HG02623 (cell line): Measurements from ENCODE around the gene ERBB2.

Experiments used
- ATAC-seq: cut with Tn5 transposase; IDR thresholded peaks from one replicate; pipeline ENCODE4 v1.9.1; 2021; ENCODE audit warnings: moderate library complexity; ENCODE audit not compliant: unreplicated experiment

The ERBB2 gene

DNA sequence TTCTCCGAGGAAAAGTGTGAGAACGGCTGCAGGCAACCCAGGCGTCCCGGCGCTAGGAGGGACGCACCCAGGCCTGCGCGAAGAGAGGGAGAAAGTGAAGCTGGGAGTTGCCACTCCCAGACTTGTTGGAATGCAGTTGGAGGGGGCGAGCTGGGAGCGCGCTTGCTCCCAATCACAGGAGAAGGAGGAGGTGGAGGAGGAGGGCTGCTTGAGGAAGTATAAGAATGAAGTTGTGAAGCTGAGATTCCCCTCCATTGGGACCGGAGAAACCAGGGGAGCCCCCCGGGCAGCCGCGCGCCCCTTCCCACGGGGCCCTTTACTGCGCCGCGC lies at the start of gene ERBB2:
TSS of gene ERBB2 (plus strand) at position 247 of the 330 bp plus-strand sequence. CDS start 175 bp downstream, outside the sequence.
- ATAC-seq: no peak

- ATAC-seq: no peak
Observed at GRCh38 chr17:39650121-39650579, 49.7 kb upstream of the ERBB2 start.

- ATAC-seq: no peak
Observed at GRCh38 chr17:39651923-39652586, 47.8 kb upstream of the ERBB2 start.

- ATAC-seq: no peak
Observed at GRCh38 chr17:39652587-39653315, 47.1 kb upstream of the ERBB2 start.

GRCh38 chr17:39653316-39653661 lies 46.6 kb upstream of the ERBB2 start:
- no peak for ATAC-seq

- no peak for ATAC-seq
Observed at GRCh38 chr17:39653662-39654331, 46.1 kb upstream of the ERBB2 start.

DNA sequence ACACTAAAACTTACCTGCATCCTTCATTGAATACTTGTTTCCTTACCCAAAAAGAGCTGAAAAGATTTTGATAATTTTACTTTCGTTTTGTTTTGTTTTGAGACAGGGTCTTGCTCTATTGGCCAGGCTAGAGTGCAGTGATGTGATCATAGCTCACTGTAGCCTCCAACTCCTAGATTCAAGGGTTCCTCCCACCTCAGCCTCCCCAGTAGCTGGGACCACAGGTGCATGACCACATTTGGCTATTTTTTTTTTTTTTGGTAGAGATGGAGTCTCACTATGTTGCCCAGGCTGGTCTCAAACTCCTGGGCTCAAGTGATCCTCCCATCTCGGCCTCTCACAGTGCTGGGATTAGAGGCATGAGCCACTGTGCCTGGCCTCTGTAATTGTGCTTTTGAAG lies 44.8 kb upstream of the ERBB2 start:
- no peak for ATAC-seq

DNA sequence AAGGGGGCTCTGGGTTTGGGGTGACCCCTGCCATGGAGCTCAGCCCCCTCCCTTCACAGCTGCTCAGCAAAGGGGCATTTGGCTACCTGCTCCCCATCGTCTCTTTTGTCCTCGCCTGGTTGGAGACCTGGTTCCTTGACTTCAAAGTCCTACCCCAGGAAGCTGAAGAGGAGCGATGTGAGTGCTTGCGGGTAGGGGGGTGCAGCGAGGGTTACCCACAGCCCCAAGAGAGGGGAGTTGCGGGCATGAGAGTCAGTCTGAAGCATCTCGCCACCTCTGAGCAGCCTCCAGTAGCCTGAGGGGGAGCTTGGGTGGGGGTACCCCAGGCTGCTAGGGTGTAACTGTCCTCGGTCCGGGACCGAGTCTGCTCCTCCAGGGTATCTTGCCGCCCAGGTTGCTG lies 41.5 kb upstream of the ERBB2 start:
- ATAC-seq: no peak

GRCh38 chr17:39658760-39659159 lies 41.1 kb upstream of the ERBB2 start:
- ATAC-seq: no peak

DNA sequence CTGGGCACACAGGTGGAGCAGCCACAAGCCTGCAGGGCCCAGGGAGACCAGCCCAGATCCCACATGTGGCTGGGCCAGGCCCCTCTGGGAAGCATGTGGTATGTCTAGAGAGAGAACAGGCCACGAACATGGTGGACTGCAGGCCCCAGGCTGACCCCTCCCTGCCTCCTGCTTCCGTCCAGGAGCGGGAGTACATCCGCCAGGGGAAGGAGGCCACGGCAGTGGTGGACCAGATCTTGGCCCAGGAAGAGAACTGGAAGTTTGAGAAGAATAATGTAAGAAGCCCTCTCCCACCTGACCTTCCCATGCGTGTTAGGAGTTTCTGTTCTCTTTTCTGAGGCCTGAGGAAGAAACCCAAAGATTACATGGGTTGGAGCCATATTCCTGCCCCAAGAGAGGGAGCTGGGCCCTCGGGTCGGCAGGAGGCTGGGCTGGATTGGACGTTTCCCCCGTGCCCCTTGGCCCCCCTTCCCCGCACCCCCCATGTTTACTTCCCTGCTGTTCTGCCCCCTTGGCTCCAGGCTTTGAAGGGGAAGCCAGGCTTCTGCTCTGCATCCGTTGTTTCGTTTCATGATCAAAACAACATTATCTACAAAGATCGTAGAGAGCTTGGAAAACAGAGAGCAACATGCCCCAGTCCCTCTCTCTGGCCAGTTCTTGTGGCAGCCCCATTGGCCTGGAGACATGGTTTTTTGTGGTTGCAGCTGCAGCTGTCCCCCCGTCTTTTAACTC lies 40.4 kb upstream of the ERBB2 start:
- no peak for ATAC-seq

- no peak for ATAC-seq
Observed at GRCh38 chr17:39660011-39660360, 39.9 kb upstream of the ERBB2 start.

- ATAC-seq: no peak
Observed at GRCh38 chr17:39660397-39661385, 39.2 kb upstream of the ERBB2 start.

DNA sequence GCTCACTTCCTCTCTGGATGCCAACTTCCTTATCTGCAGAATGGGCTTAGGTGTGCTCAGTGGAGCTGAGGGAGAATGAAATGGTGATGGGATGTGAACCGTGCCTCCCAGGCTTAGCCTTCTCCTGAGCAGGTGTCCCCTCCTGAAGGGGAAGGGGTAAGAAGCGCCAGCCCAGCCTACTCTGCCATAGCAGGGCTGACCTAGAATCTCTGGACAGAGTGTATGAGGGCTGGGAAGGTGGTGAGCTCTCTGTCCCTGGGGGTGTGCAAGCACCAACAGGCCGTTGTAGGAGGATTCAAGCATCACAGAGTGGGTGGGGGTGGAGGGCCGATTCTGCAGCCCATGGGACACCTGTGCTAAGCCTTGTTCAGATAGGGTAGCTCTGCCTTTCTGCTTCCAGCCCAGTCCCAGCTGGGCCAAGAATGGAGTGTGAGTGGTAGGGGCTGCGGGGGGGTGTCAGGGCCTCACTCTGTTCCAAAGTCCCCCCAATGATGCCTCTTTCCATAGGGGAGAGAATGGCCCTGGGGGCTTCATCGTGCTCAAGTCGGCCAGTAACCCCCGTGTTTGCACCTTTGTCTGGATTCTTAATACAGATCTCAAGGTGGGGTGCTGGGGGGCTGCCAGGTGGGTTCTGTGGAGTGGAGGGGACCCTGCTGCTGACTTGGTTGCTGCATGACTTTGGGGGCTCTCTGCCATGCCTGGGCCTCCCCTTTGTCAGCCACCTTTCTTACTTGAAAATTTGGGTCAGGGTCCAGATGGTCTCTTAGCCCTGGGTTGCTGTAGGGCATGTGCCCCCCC lies 37.9 kb upstream of the ERBB2 start:
- ATAC-seq: no peak

DNA sequence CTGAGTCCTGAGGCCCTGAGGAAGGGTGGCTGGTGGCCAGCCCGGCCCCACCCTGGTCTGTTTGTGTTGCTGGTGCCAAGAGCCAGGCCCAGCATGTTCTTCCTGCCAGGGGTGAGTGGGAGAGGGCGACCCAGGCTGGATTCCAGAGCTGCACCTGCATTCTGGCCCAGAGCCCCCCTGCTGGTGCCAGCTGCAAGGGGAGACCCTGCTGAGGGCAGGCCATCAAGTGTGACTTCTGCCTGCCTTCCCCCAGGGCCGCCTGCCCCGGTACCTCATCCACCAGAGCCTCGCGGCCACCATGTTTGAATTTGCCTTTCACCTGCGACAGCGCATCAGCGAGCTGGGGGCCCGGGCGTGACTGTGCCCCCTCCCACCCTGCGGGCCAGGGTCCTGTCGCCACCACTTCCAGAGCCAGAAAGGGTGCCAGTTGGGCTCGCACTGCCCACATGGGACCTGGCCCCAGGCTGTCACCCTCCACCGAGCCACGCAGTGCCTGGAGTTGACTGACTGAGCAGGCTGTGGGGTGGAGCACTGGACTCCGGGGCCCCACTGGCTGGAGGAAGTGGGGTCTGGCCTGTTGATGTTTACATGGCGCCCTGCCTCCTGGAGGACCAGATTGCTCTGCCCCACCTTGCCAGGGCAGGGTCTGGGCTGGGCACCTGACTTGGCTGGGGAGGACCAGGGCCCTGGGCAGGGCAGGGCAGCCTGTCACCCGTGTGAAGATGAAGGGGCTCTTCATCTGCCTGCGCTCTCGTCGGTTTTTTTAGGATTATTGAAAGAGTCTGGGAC lies 37.1 kb upstream of the ERBB2 start:
- no peak for ATAC-seq

GRCh38 chr17:39663340-39663687 lies 36.5 kb upstream of the ERBB2 start:
- no peak for ATAC-seq

- ATAC-seq: no peak
Observed at GRCh38 chr17:39663688-39664580, 35.9 kb upstream of the ERBB2 start.

DNA sequence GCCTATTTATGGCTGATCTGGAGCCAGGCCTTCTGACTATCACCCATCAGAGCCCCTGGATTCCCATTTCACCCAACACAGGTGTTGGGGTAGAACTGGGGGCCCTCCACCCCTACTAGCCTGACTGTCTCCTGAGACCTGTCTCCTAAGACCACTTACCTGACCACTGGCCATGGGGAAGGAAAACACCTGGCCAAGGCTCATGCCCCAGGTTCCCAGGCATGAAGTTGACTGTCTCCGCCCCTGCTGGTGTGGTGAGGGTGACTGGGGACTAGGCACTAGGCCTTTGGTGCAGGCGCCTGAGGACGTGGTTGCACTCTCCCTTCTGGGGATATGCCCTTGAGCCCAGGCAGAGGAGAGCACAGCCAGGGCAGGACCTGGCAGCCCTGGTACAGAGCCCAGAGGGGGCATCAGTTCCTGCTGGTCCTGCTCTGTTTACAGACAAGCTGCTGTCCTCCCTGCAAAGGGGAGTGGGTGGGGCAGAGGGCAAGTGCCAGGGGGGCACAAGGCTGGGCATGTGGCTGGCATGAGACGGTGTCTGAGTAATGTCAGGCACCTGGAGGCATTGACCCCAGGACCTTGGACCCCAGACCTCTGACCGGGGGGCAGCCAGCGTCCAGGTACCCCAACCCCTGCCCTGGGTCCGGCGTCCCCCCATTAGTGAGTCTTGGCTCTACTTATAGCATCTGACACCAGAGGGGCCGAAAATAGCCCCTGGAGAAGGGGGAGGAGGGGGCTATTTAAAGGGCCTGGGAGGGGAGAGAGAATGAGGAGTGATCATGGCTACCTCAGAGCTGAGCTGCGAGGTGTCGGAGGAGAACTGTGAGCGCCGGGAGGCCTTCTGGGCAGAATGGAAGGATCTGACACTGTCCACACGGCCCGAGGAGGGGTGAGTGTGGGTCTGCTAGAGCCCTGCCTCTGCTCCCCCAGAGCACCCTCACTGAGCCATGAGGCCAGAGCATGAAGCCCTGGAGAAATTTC lies 35.0 kb upstream of the ERBB2 start, which contains the start of gene TCAP:
TSS of gene TCAP (plus strand) at position 769 of the 981 bp plus-strand sequence. CDS start at position 780, 11 bp downstream.
- no peak for ATAC-seq
